Measurements from ENCODE around the gene LIPN.

The LIPN gene

DNA sequence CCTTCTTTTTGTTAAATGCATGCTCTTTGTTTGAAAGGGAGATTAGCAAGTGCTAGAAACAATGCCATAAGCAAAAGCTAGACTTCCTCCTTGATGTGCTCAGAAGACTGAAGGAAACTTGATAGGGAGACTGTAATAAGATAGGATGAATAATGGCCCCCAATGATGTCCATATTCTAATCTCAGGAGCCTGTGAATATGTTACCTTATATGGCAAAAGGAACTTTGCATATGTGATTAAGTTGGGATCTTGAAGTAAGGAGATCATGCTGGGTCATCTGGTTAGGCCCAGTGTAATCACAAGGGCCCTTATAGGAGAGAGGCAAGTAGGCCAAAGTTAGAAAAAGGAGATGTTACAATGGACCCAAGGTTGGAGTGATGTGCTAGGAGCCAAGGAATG, 29.1 kb downstream of the LIPN start:
- in situ Hi-C loops (cut with HindIII; ENCODE audit: low sequenced_read_pairs), result no loop called here
- TF ChIP-seq CTCF (IDR thresholded peaks at IDR 0.05; ENCODE audit: low read depth, low read length), result no peak
- H3K4me3 ChIP-seq (ENCODE audit: low read depth, low read length), result no peak overlapping the region
- DNase-seq (ENCODE audit: low read depth, low spot score), result no peak

DNA sequence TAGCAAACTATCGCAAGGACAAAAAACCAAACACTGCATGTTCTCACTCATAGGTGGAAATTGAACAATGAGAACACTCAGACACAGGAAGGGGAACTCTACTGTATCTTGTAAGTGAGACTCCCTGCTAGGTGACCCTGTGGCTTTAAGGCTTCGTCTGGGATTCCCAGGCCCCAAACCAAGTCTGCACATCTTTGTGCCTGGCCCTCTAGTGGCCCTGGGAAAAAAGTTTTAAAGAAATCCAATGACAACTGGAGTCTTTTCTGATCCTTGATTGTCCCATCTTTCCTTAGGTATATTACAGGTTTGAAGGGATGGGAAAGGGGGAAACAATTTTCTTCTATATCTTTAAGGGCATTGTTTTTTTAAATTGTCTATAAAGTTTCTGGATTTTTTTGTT, 32.1 kb downstream of the LIPN start:
- no peak for DNase-seq (ENCODE audit: low read depth, low spot score)
- in situ Hi-C loops (cut with HindIII; ENCODE audit: low sequenced_read_pairs), result no loop called here
- H3K4me3 ChIP-seq (ENCODE audit: low read depth, low read length), result no peak overlapping the region
- TF ChIP-seq CTCF (IDR thresholded peaks at IDR 0.05; ENCODE audit: low read depth, low read length), result peak; percentile 61

GRCh38 chr10:88792661-88793060, 32.8 kb downstream of the LIPN start:
- no peak for TF ChIP-seq CTCF (IDR thresholded peaks at IDR 0.05; ENCODE audit: low read depth, low read length)
- DNase-seq (ENCODE audit: low read depth, low spot score), result peak; percentile 41
- H3K4me3 ChIP-seq (ENCODE audit: low read depth, low read length), result no peak overlapping the region
- in situ Hi-C loops (cut with HindIII; ENCODE audit: low sequenced_read_pairs), result no loop called here

GRCh38 chr10:88793712-88794299, 34.0 kb downstream of the LIPN start:
- no peak overlapping the region for H3K4me3 ChIP-seq (ENCODE audit: low read depth, low read length)
- in situ Hi-C loops (cut with HindIII; ENCODE audit: low sequenced_read_pairs), result no loop called here
- TF ChIP-seq CTCF (IDR thresholded peaks at IDR 0.05; ENCODE audit: low read depth, low read length), result no peak
- DNase-seq (ENCODE audit: low read depth, low spot score), result peak; percentile 81

GRCh38 chr10:88794731-88795130, 34.9 kb downstream of the LIPN start:
- in situ Hi-C loops (cut with HindIII; ENCODE audit: low sequenced_read_pairs), result no loop called here
- TF ChIP-seq CTCF (IDR thresholded peaks at IDR 0.05; ENCODE audit: low read depth, low read length), result no peak
- no peak overlapping the region for H3K4me3 ChIP-seq (ENCODE audit: low read depth, low read length)
- no peak for DNase-seq (ENCODE audit: low read depth, low spot score)

GRCh38 chr10:88800152-88801125, 40.6 kb downstream of the LIPN start:
- TF ChIP-seq CTCF (IDR thresholded peaks at IDR 0.05; ENCODE audit: low read depth, low read length), result no peak
- in situ Hi-C loops (cut with HindIII; ENCODE audit: low sequenced_read_pairs), result no loop called here
- H3K4me3 ChIP-seq (ENCODE audit: low read depth, low read length), result no peak overlapping the region
- DNase-seq (ENCODE audit: low read depth, low spot score), result peak; percentile 27

All from astrocyte of the spinal cord (primary cell).